T1000 (cell line): Measurements from ENCODE around the gene GLRX.
"Not testable (repeated sequence)": the region's sequence is repeated elsewhere in the genome, so short reads cannot be mapped to it uniquely, and the experiment has no call there.

Experiments used
- DNase-seq: peaks from one replicate; lab custom pipeline; 2025; ENCODE audit warnings: mixed read lengths; lab: John Stamatoyannopoulos, UW

The GLRX gene

GRCh38 chr5:95822542-95823181, at the start of gene GLRX:
TSS of gene GLRX (minus strand) at chr5:95822726. CDS start at chr5:95822662, 64 bp downstream.
- DNase-seq, result peak; percentile 65

GRCh38 chr5:95871146-95871806, 48.8 kb upstream of the GLRX start:
- no peak for DNase-seq

DNA sequence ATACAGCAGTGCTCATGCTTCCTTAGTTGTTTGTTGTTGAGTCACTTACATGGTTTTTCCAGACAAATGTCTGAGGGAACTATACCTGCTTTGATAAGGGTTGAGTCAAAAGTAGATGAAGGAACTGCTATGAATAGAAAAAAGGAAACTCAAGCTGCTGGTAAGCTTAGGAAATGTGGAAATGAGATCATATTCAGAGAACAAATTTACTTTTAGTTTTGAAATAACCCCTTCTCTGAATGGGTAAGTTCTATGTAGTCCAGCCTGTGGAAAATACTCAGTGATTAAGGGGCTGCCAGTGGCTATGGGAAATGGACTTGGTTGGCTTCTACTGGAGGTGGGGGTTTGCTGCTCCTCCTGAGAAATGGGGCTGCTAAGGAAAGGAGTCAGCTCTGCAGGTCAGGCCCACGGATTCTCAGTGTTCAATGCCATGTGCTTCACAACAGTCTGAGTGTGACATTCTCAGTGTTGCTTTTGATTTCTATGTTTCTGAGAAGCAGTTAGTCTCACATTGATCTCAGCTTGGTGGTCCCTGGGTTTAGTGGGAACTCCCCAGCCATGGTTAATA, 47.7 kb upstream of the GLRX start:
- DNase-seq, result no peak

- DNase-seq, result not testable (repeated sequence)
Observed at GRCh38 chr5:95869173-95869855, 46.8 kb upstream of the GLRX start.

GRCh38 chr5:95868136-95868535, 45.6 kb upstream of the GLRX start:
- no peak for DNase-seq

DNA sequence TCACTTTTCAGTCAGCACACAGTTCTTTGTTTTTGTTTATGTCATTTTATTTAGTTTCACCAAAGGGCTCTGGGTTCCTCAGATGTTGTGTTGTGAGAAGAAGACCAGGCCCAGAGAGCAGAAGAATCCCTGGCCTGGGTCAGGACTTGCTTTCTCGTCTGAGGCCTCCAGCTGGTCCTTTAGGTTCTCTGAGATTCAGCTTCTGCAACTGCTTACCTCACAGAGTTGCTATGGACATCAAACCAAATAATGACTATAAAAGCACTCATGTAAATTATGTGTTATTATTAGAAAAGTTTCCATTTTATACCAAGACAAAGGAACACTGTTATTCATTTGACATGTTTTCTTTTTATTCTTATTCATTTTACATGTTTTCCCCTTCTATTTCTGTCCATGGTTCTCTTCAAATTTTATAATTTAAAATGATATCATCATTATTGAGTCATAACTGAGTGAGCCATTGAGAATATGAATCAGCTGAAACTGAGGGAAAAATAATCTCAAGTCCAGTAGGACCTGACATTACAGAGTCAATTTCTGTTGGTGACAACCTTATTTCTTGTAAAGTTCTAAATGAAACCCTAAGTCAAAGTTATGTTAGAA, 44.0 kb upstream of the GLRX start:
- DNase-seq, result no peak

- no peak for DNase-seq
Observed at GRCh38 chr5:95864944-95865504, 42.5 kb upstream of the GLRX start.

DNA sequence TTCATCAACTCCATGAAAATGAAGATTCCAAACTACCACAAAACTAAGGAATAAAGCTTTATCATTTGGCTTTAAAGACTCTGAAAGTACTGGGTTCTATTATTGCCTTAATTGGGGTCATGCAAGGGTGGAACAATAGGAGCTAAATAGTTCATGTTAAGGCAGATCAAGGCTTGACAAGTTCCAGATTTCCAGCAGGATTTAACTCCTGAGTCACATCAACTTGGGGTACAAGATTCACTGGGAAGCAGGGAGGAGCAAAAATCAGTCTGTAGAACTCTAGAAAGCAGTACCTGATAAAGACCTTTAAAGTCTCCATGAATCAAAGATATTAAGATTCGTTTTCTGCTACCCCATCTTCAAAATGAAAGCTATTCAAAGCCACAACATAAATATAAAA, 41.9 kb upstream of the GLRX start:
- DNase-seq, result no peak

DNA sequence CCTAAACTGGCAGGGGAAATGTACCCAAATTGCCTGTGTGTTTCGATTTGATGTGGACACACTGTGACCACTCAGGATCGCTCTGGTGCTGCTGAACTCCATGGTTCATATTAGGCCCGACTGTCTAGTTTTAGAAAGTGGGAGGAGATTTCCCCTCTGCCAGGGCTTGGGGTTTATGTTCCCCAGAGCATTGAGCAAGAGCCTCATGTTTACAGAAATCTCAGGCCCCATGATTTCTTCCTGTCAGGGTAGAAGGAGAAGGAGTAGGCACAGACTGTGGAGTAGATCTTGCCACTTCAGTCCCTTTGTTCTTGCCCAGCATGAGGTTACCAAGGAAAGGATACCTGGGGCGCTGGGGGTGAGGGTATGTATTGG, 40.8 kb upstream of the GLRX start:
- DNase-seq, result no peak

- no peak for DNase-seq
Observed at GRCh38 chr5:95862671-95863382, 40.3 kb upstream of the GLRX start.

DNA sequence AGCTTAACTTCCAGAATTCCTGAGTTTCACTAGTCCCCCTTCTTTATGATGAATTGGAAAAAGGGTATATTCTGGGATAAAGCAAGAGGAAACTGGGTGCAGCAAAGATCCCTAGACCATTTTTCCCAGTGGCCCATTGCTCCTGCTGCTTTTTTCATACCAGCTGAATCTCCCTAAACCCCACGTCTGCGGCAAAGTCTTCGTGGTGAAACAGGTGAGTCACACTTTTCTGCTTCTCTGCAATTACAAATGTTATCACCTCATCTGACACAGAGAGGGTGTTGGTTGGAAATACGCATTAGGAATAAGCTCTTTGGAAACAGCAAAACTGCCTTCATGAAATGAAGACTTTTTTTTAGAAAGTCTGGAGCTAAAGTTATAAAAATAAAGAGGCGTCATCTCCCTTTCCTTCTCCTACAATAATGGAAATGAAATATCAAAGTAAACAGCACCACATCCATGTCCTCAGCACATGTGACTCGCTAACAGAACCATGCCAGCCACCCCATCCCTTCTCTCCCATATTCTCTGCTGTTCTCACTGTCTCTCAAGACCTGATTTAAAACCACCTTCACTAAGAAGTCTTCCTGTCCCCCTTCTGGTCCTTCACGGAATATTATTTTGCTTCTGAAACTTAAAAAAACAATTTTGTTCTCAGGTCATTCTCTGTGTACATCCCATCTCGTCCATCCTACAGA, 39.5 kb upstream of the GLRX start:
- no peak for DNase-seq

DNA sequence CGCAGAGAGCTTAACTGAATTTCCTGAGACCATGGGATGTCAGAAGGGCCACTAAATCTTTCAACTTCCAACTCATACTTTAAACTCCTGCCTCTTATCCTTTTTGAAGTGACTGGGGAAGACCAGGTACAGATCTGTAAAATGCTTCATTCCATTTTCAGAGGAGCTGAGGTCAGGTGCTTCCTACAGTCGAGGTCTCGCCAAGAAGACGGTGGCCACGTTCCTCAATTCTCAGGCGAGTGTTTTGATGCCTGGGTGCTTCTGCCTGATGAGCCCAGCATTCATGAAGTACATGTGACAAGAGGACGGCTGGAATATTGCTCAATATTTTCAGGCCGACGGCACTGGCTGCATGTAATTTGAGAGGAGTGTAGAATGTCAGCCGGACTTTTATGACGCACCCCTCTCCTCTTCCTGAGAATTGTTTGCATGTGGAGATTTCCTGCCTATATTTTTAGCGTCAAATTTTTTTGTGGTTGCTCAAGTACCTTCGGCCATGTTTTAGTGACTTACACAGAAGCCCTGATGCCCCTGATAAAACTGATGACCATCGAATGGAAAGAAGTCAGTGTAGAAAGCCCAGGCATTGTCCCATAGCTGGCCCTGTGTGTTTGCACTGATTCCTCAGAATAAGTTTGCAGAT, 38.8 kb upstream of the GLRX start:
- peak; percentile 55 for DNase-seq

DNA sequence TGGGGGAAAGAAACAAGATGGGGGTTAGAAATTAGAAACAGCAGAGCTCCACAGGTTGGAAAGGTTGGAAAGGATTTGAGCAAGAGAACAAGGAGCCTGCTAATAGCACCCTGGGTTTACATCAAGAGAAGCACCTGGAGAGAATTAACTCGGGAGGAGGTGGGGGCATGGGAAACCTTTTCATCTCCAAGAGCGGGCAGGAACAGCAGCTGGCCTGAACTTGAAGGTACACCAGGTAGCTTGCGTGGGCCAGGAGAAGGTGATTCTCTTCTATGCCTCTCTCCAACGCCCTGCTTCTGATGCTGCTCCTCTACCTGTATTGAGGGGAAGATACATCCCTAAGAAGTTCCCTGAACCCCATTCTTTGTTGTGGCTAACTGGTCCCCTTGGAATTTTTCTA, 37.1 kb upstream of the GLRX start:
- no peak for DNase-seq

- peak; percentile 93 for DNase-seq
Observed at GRCh38 chr5:95858661-95859595, 36.4 kb upstream of the GLRX start.

DNA sequence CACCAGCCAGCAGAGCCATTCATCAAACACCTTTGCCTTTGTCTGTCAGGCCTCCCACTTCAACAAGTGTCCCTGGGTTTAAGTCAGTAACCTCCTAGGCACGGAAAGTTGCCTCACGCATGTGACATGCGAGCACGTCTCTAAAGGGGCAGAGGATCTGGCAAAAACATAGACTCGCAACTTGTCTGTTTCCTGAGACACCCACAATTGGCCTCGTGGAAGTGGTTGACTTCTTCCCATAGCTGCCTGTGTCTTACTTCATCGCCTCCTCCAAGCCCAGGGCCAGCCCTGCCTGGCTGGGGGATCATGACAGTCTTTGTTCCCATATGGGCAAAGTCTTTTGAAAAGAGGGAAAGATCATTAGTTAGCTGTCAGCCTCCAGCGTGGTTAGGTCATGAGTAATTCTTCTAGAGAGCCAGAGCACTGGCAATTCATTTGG, 35.5 kb upstream of the GLRX start:
- no peak for DNase-seq

GRCh38 chr5:95857185-95857945, 34.8 kb upstream of the GLRX start:
- DNase-seq, result no peak

DNA sequence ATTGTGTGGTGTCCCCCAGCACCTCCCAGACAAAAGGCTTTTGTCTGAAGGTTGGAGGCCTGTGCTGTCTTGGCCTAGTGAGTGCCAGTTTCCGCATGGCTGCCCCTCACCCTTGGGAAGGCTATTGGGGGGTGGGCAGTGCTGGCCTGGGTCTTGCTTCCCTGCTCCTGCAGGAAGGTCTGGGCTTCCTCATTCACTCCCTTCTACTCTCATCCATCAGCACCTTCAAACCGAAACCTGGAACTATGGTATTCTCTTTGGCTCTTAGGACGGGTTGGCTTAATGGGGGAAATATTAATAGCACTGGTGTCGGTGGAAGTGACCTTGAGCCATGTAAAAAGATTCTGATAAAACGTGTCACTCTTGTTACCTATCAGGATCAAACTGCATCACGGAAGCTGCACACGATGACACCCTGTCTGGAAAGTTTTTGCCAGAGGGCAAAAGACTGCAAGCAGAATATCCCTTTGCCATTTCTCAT, 34.0 kb upstream of the GLRX start:
- no peak for DNase-seq

DNA sequence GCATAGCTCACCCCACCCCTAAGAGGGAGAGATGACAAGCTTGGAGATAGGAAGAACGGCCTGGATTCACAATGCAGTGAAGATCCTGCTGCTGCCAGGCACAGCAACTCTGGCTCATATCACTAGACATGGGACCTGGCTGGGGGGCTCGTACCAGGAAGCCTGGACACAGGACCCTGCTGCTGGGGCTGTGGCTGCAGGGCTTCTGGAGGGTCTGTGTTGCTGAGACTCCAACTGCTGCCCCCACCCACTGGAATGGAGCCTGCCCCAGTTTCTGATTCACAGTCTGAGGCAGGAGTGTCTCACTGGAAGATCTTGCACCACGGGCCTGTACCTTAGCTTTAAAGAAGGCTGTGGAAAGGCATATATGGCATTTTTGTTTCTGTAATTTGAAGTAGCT, 31.0 kb upstream of the GLRX start:
- no peak for DNase-seq
